ENCODE data around the gene APOOL.

DNA sequence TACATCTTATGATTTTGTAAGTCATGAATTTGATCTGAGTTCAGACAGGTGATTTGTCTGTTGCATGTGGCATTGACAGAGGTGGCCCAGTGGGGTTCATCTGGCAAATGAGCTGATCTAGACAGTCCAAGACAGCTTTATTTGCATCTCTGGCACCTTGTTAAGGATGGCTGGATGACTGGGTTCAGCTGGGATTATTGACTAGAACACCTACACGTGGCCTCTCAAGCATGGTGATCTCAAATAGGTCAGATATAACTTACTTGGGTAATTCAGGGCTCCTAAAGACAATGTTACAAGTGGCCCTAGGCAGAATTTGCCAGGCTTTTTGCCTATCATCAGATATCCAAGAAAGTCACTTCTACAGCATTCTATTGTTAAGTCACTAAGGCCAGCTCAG lies 48.0 kb downstream of the APOOL start:
- no peak for TF ChIP-seq POLR2AphosphoS5 (IDR thresholded peaks at IDR 0.05)
- TF ChIP-seq, protein P1, sequence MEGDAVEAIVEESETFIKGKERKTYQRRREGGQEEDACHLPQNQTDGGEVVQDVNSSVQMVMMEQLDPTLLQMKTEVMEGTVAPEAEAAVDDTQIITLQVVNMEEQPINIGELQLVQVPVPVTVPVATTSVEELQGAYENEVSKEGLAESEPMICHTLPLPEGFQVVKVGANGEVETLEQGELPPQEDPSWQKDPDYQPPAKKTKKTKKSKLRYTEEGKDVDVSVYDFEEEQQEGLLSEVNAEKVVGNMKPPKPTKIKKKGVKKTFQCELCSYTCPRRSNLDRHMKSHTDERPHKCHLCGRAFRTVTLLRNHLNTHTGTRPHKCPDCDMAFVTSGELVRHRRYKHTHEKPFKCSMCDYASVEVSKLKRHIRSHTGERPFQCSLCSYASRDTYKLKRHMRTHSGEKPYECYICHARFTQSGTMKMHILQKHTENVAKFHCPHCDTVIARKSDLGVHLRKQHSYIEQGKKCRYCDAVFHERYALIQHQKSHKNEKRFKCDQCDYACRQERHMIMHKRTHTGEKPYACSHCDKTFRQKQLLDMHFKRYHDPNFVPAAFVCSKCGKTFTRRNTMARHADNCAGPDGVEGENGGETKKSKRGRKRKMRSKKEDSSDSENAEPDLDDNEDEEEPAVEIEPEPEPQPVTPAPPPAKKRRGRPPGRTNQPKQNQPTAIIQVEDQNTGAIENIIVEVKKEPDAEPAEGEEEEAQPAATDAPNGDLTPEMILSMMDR (IDR thresholded peaks at IDR 0.05): no peak

Measured in stomach (tissue), 4 donors.